Amygdala (tissue), 56 donors: ENCODE results near the gene CAPN14.

Experiments
- DNase-seq, 56 donors: peaks; one replicate each; lab custom pipeline; 2025; lab: John Stamatoyannopoulos, UW

Gene CAPN14

DNA sequence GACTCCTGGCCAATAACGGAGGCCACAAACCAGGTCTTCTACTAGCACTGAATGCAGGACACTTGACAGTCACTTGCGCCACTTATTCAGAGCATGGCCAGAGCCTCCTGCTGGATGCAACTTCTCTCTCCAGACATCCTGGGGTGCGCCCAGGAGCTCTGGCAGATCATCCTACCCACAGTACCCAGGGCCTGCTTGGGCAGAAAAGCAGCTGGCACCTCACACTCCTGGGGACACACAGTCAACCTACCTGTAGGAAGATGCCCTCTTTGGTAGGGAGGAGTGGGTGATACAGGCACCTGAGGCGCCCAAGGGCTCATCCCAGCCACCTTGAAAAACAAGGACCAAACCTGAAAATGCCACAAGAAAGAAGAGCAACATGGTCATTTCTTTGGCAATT, 92.4 kb downstream of the CAPN14 start:
- no peak for DNase-seq
